MG63 (cell line): ENCODE results near the gene KDM6A. TPM values are rescaled to one million over a fixed set of nuclear protein-coding genes. Genes with fewer than 3 reads are reported as not detected.
A peak's percentile ranks its signal among the peaks of the same experiment; 100 is the strongest.
"Not testable (repeated sequence)": the region's sequence is repeated elsewhere in the genome, so short reads cannot be mapped to it uniquely, and the experiment has no call there.

Experiments
- DNase-seq: peaks from one replicate; pipeline ENCODE4 v3.0.0-alpha.2; 2020
- H3K27me3 ChIP-seq: fragments of 250-450 bp; sonication (Bioruptor Pico); 2 replicates; pipeline ENCODE4 v1.5.1; 2020; ENCODE audit warnings: mild to moderate bottlenecking, moderate library complexity
- H3K36me3 ChIP-seq: fragments of 250-450 bp; sonication (Bioruptor Pico); 2 replicates; pipeline ENCODE4 v1.5.1; 2020; ENCODE audit warnings: mild to moderate bottlenecking, moderate library complexity
- H3K4me3 ChIP-seq: fragments of 250-450 bp; sonication (Bioruptor Pico); 2 replicates; pipeline ENCODE4 v1.5.1; 2020; ENCODE audit warnings: mild to moderate bottlenecking, moderate library complexity
- H3K9me3 ChIP-seq: fragments of 250-450 bp; sonication (Bioruptor Pico); 2 replicates; pipeline ENCODE4 v1.5.1; 2020; ENCODE audit warnings: mild to moderate bottlenecking, moderate library complexity
- total RNA-seq: library from RNA; depleted of rRNA; stranded (reverse); fragments of >200 nt; shearing (Covaris generic); gene quantifications from 2 replicates; pipeline ENCODE4 v1.2.3, GENCODE V29; 2014; ENCODE audit warnings: low replicate concordance

The KDM6A gene
- total RNA-seq, 1 experiment from 2014 or later: 9.3 TPM

DNA sequence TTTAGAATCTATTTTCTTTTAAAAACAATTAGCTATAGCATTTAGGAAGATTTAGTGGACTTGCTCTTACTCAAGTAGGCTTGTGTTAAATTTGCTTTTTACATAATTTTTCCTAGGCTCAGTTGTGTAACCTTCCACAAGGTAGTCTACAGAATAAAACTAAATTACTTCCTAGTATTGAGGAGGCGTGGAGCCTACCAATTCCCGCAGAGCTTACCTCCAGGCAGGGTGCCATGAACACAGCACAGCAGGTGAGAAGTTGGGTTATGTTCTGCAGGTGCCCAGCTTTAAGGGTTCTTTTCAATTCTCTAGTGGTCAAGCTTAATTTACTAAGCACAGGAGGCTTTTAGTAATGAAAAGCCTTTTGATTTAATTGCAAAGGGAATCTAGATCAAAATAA, 186.9 kb downstream of the KDM6A start:
- DNase-seq, H3K4me3 ChIP-seq, H3K9me3 ChIP-seq, H3K27me3 ChIP-seq: not testable (repeated sequence)
- H3K36me3 ChIP-seq: peaks cover 15% of the 10 kb centered on the region

DNA sequence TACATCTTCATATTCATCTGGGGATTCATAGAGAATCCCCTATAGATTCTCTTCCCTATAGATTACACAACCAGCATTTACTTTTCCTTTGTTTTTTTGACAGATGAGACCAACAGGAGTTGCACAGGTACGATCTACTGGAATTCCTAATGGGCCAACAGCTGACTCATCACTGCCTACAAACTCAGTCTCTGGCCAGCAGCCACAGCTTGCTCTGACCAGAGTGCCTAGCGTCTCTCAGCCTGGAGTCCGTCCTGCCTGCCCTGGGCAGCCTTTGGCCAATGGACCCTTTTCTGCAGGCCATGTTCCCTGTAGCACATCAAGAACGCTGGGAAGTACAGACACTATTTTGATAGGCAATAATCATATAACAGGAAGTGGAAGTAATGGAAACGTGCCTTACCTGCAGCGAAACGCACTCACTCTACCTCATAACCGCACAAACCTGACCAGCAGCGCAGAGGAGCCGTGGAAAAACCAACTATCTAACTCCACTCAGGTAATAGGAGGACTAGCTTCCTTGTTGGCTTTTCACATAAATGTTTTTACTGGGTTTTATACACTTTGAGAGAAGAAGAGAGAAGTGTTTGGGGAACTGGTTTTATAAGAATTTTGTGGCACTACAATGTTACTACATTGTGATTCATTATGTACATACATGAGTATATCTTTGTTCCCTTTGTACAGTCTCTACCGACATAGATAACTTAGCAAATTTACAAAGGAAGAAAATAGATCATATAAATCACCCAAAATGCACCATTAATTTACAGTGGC, 190.5 kb downstream of the KDM6A start:
- H3K36me3 ChIP-seq: peaks cover 15% of the 10 kb centered on the region
- no peak for DNase-seq

DNA sequence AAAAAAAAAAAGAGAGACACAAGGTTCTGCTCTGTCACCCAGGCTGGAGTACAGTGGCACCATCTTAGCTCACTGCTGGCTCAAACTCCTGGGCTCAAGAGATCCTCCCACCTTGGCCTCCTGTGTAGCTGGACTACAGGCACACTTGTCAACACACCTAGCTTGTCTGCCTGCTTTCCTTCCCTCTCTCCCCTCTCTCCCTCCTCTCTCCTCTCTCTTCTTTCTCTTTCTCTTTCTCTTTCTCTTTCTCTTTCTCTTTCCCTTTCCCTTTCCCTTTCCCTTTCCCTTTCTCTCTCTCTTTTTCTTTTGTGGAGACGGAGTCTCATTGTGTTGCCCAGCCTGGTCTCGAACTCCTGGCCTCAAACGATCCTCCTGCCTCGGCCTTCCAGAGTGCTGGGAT, 195.6 kb downstream of the KDM6A start:
- H3K9me3 ChIP-seq: no peaks in the 10 kb centered on the region
- no peaks in the 10 kb centered on the region for H3K27me3 ChIP-seq
- H3K4me3 ChIP-seq: no peak overlapping the region
- peaks cover 14% of the 10 kb centered on the region for H3K36me3 ChIP-seq
- no peak for DNase-seq

More for the DNA sequence above, 190.5 kb downstream of the KDM6A start:
- Histone ChIP-seq H3K27me3 (no peaks in the 10 kb centered on the region), H3K9me3 (no peaks in the 10 kb centered on the region), H3K4me3 (no peak overlapping the region)

DNA sequence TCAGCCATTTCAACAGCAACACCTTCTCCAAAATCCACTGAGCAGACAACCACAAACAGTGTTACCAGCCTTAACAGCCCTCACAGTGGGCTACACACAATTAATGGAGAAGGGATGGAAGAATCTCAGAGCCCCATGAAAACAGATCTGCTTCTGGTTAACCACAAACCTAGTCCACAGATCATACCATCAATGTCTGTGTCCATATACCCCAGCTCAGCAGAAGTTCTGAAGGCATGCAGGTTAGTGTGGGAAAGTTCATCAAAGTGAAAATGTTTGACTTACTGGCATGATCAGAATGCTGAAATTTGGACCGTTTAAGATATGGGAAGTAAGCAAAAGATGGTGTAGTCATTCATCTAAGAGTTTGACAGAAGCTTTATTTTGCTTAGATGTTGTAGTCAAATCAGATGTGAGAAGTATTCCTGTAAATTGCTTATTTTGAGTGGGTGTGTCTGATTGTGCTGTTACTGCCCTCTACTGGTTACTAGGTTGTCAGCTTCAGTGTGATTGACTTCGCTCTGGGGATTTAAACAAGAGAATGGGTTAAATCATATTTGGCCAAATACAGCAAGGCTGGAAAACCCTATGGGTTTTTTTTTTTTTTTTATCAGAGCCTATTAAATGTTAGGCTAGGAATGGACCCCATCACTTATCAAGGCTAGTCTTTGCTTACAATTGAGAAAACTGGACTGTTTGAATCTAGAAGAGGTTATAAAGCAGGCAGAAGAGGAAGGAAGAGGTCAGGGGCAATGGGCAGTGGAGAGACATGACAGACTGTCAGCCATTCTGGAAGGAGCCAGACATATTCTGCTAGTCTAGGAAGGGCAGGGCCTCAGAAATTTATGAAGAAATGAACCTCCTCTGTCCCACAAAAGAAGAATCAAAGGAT, 197.4 kb downstream of the KDM6A start:
- H3K9me3 ChIP-seq: no peaks in the 10 kb centered on the region
- H3K4me3 ChIP-seq: no peak overlapping the region
- no peaks in the 10 kb centered on the region for H3K27me3 ChIP-seq
- peaks cover 4% of the 10 kb centered on the region for H3K36me3 ChIP-seq
- no peak for DNase-seq

GRCh38 chrX:45073011-45073410, 200.0 kb downstream of the KDM6A start:
- not testable (repeated sequence) for H3K4me3 ChIP-seq, DNase-seq, H3K9me3 ChIP-seq, H3K27me3 ChIP-seq, H3K36me3 ChIP-seq

GRCh38 chrX:45077748-45078424, 204.9 kb downstream of the KDM6A start:
- Histone ChIP-seq H3K4me3 (no peak overlapping the region), H3K9me3 (no peaks in the 10 kb centered on the region), H3K36me3 (peaks cover 5% of the 10 kb centered on the region), H3K27me3 (no peaks in the 10 kb centered on the region)
- no peak for DNase-seq

GRCh38 chrX:45083314-45083713, 210.3 kb downstream of the KDM6A start:
- H3K36me3 ChIP-seq: peaks cover 5% of the 10 kb centered on the region
- no peak overlapping the region for H3K4me3 ChIP-seq
- DNase-seq: no peak
- no peaks in the 10 kb centered on the region for H3K9me3 ChIP-seq
- H3K27me3 ChIP-seq: no peaks in the 10 kb centered on the region

- no peak overlapping the region for H3K4me3 ChIP-seq
- H3K27me3 ChIP-seq: no peaks in the 10 kb centered on the region
- no peak for DNase-seq
- H3K9me3 ChIP-seq: no peaks in the 10 kb centered on the region
- H3K36me3 ChIP-seq: peaks cover 11% of the 10 kb centered on the region
Observed at GRCh38 chrX:45110494-45110893, 237.5 kb downstream of the KDM6A start.

- no peak for DNase-seq
- H3K27me3 ChIP-seq: no peaks in the 10 kb centered on the region
- no peak overlapping the region for H3K4me3 ChIP-seq
- H3K36me3 ChIP-seq: no peaks in the 10 kb centered on the region
- H3K9me3 ChIP-seq: no peaks in the 10 kb centered on the region
Observed at GRCh38 chrX:45126158-45126557, 253.2 kb downstream of the KDM6A start.

DNA sequence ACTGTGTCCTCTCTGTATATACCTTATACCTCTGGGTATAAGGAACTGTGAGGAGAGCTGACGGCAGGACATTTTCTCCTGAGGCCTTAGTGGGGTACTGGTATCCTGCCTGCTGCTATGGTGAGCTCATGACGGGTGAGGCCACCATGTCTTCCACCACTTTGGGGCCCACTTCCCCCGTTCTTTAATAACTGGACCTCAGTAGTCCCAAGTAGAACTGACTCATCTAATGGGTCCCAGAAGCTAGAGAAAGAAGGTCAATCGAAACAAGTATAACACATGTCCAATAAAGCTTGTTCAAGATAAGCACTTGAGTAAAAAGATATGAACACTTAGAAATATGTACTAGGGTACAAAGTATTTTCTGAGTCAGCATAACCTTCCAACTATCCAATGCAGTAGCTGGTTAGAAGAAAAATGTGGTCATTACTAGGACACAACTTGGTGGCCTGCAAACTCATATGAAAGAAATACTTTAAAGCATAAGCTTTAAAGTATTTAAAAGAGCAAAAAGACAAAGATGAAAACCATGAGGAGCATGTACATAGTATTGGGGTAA, 256.0 kb downstream of the KDM6A start:
- H3K36me3 ChIP-seq: no peaks in the 10 kb centered on the region

DNA sequence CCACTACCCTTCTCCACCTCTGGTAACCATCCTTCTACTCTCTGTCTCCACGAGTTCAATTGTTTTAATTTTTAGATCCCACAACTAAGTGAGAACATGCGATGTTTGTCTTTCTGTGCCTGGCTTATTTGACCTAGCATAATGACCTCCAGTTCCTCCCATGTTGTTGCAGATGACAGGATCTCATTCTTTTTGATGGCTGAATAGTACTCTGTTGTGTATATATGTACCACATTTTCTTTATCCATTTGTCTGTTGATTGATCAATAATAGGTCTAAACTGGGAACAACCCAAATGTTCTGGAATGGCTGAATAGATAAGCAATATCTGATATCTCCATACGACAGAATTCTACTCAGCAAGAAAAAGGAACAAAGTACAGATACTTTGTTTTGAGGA, 260.5 kb downstream of the KDM6A start:
- Histone ChIP-seq H3K27me3 (no peaks in the 10 kb centered on the region), H3K9me3 (no peaks in the 10 kb centered on the region), H3K4me3 (no peak overlapping the region), H3K36me3 (no peaks in the 10 kb centered on the region)
- DNase-seq: no peak

More for the DNA sequence above, 256.0 kb downstream of the KDM6A start:
- no peak overlapping the region for H3K4me3 ChIP-seq
- DNase-seq: no peak
- no peaks in the 10 kb centered on the region for H3K27me3 ChIP-seq
- no peaks in the 10 kb centered on the region for H3K9me3 ChIP-seq

DNA sequence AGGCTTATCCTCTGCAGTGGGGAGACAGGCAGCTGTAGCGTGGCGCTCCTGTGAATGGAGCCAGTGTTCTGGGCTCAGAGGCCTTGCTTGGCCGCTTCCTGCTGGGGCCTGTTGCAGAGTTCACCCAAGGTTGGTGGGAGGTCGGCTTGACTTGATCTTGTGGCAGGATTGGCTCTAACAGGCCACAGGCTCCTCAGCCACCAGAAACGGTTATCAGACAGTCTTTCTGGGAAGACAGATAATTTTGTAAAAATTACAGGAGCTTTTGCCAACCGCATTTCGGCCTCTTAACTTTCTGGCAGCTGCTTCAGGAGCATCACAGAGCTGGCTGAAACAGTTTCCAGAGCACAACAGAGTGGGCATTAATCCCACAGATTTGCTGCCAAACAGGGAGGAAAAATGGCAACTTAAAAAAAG, 261.3 kb downstream of the KDM6A start:
- DNase-seq: peak; percentile 9
- Histone ChIP-seq H3K4me3 (no peak overlapping the region), H3K9me3 (no peaks in the 10 kb centered on the region), H3K27me3 (no peaks in the 10 kb centered on the region), H3K36me3 (no peaks in the 10 kb centered on the region)

DNA sequence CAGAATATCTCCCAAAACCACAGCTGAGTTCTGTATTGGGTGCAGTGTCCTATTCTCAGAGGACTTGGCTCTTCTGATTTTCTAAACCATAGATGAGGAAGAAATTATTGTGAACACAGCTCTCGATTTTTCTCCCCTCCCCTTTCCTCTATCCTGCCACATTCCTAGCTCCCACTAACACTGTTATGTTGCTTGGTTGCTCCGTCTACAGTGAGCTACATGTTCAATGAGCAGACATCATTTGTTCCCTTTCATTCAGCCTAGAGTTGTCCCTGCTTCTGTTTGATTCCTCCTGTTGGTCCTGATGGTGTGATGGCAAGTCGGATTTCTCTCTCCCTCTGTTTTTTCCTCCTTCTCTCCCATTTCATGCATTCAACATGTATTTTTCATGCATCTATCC, 261.8 kb downstream of the KDM6A start:
- no peaks in the 10 kb centered on the region for H3K36me3 ChIP-seq
- no peaks in the 10 kb centered on the region for H3K27me3 ChIP-seq
- no peak overlapping the region for H3K4me3 ChIP-seq
- H3K9me3 ChIP-seq: no peaks in the 10 kb centered on the region
- no peak for DNase-seq

GRCh38 chrX:45135391-45136075, 262.5 kb downstream of the KDM6A start:
- H3K27me3 ChIP-seq, H3K4me3 ChIP-seq, H3K9me3 ChIP-seq, H3K36me3 ChIP-seq, DNase-seq: not testable (repeated sequence)

DNA sequence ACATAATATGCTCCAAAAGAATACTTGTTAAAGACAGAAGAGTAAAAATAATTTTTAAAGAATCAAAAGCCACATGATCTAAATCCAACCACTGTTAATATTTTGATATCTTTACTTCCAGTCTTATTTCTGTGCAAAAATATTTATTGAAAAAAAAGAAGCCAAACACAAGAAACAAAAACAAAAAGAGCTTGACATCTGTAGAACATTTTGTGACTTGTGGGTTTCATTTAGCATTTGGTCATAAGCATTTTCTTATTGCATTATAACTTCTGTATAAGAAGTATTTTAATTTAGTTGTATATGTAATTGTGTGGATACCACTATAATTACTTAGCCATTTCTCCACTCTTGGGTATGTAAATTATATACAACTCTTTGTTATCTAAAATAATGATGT, 264.5 kb downstream of the KDM6A start:
- DNase-seq: no peak
- Histone ChIP-seq H3K9me3 (no peaks in the 10 kb centered on the region), H3K27me3 (no peaks in the 10 kb centered on the region), H3K36me3 (no peaks in the 10 kb centered on the region), H3K4me3 (no peak overlapping the region)

DNA sequence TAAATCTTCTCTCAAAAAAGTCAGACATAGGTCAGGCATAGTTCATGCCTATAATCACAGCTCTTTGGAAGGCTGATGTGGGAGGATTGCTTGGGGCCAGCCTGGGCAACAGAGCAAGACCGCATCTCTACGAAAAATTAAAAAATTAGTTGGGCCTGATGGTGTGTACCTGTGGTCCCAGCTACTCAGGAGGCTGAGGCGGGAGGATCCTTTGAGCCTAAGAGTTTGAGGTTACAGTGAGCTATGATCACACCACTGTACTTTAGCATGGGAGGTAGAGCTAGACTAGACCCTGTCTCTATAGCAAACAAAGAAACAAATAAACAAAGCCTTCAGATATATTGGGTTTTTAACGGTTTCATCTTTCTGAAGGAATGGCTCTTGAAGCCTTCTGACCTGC, 265.5 kb downstream of the KDM6A start:
- no peak for DNase-seq
- no peaks in the 10 kb centered on the region for H3K27me3 ChIP-seq
- H3K36me3 ChIP-seq: no peaks in the 10 kb centered on the region
- no peaks in the 10 kb centered on the region for H3K9me3 ChIP-seq
- H3K4me3 ChIP-seq: no peak overlapping the region
